H9 (cell line): Measurements from ENCODE around the gene CCDC82. TPM values are rescaled to one million over a fixed set of nuclear protein-coding genes. Genes with fewer than 3 reads are reported as not detected.

ENCODE experiments used
- DNase-seq: peaks from one replicate; pipeline ENCODE4 v3.0.0-alpha.2; 2017
- H2AFZ ChIP-seq: one replicate; pipeline ENCODE4 v1.6.1; 2013; ENCODE audit warnings: mild to moderate bottlenecking, low read length, control low read depth, moderate library complexity
- H2AK5ac ChIP-seq: 2 replicates; pipeline ENCODE4 v1.6.1; 2013; ENCODE audit warnings: low read length, control low read depth, mixed read lengths; ENCODE audit not compliant: insufficient read length
- H2BK120ac ChIP-seq: one replicate; pipeline ENCODE4 v1.6.1; 2013; ENCODE audit warnings: low read depth, mild to moderate bottlenecking, low read length, control low read depth, inconsistent platforms; ENCODE audit not compliant: poor library complexity, severe bottlenecking
- H2BK12ac ChIP-seq: 2 replicates; pipeline ENCODE4 v1.6.1; 2013; ENCODE audit warnings: low read length, control low read depth, mixed read lengths, low read depth; ENCODE audit not compliant: insufficient read length
- H2BK15ac ChIP-seq: 2 replicates; pipeline ENCODE4 v1.6.1; 2013; ENCODE audit warnings: low read depth, low read length, control low read depth
- H2BK20ac ChIP-seq: one replicate; pipeline ENCODE4 v1.6.1; 2013; ENCODE audit warnings: low read depth, mild to moderate bottlenecking, low read length, control low read depth, inconsistent platforms; ENCODE audit not compliant: poor library complexity, severe bottlenecking
- H2BK5ac ChIP-seq: 2 replicates; pipeline ENCODE4 v1.6.1; 2013; ENCODE audit warnings: low read length, control low read depth, mixed read lengths; ENCODE audit not compliant: insufficient read length
- H3K14ac ChIP-seq: 2 replicates; pipeline ENCODE4 v1.6.1; 2013; ENCODE audit warnings: low read length, control low read depth; ENCODE audit not compliant: insufficient read depth
- H3K18ac ChIP-seq: 2 replicates; pipeline ENCODE4 v1.6.1; 2013; ENCODE audit warnings: low read depth, mild to moderate bottlenecking, mixed read lengths, low read length, control low read depth; ENCODE audit not compliant: insufficient read length
- H3K23ac ChIP-seq: 2 replicates; pipeline ENCODE4 v1.6.1; 2013; ENCODE audit warnings: low read length, control low read depth, mixed read lengths, low read depth; ENCODE audit not compliant: insufficient read length
- H3K23me2 ChIP-seq: 2 replicates; pipeline ENCODE4 v1.6.1; 2013; ENCODE audit warnings: low read depth, mild to moderate bottlenecking, mixed read lengths, low read length, control low read depth; ENCODE audit not compliant: insufficient read length, poor library complexity, severe bottlenecking
- H3K27ac ChIP-seq: 2 replicates; pipeline ENCODE4 v1.5.1; 2013; ENCODE audit warnings: low read length, control low read depth, mixed read lengths, low read depth; ENCODE audit not compliant: insufficient read length
- H3K27me3 ChIP-seq: 2 replicates; pipeline ENCODE4 v1.6.1; 2013; ENCODE audit warnings: low read length, control low read depth, inconsistent platforms; ENCODE audit not compliant: insufficient read depth
- H3K4ac ChIP-seq: 2 replicates; pipeline ENCODE4 v1.6.1; 2013; ENCODE audit warnings: low read depth, mild to moderate bottlenecking, control low read depth, inconsistent platforms, low read length, moderate library complexity
- H3K4me1 ChIP-seq: 2 replicates; pipeline ENCODE4 v1.6.1; 2013; ENCODE audit warnings: low read length, control low read depth, inconsistent platforms; ENCODE audit not compliant: insufficient read depth
- H3K4me2 ChIP-seq: 2 replicates; pipeline ENCODE4 v1.6.1; 2013; ENCODE audit warnings: low read length, control low read depth, mixed read lengths; ENCODE audit not compliant: insufficient read length, insufficient read depth
- H3K56ac ChIP-seq: 2 replicates; pipeline ENCODE4 v1.6.1; 2013; ENCODE audit warnings: low read depth, mild to moderate bottlenecking, mixed read lengths, low read length, control low read depth; ENCODE audit not compliant: insufficient read length
- H3K79me1 ChIP-seq: 2 replicates; pipeline ENCODE4 v1.6.1; 2013; ENCODE audit warnings: low read depth, mild to moderate bottlenecking, moderate library complexity, low read length, control low read depth, inconsistent platforms; ENCODE audit not compliant: insufficient read depth, poor library complexity, severe bottlenecking
- H3K79me2 ChIP-seq: 2 replicates; pipeline ENCODE4 v1.6.1; 2013; ENCODE audit warnings: low read length, control low read depth, inconsistent platforms; ENCODE audit not compliant: insufficient read depth
- H3K9ac ChIP-seq: 2 replicates; pipeline ENCODE4 v1.6.1; 2013; ENCODE audit warnings: low read length, control low read depth, mixed read lengths; ENCODE audit not compliant: insufficient read length; ENCODE audit errors: extremely low read depth
- H3K9me3 ChIP-seq: one replicate; pipeline ENCODE4 v1.6.1; 2013; ENCODE audit warnings: low read depth, low read length, inconsistent platforms; ENCODE audit not compliant: control insufficient read depth
- H3T11ph ChIP-seq: one replicate; pipeline ENCODE4 v1.6.1; 2013; ENCODE audit warnings: mild to moderate bottlenecking, low read length, control low read depth, inconsistent platforms
- H4K20me1 ChIP-seq: one replicate; pipeline ENCODE4 v1.6.1; 2013; ENCODE audit not compliant: control insufficient read depth, insufficient read length, insufficient read depth
- H4K5ac ChIP-seq: 2 replicates; pipeline ENCODE4 v1.6.1; 2013; ENCODE audit warnings: low read depth, mild to moderate bottlenecking, mixed read lengths, low read length, control low read depth; ENCODE audit not compliant: insufficient read length
- H4K8ac ChIP-seq: replicated peaks from 2 replicates; pipeline ENCODE4 v1.6.1; 2013; ENCODE audit warnings: low read length, control low read depth, mixed read lengths, low read depth; ENCODE audit not compliant: insufficient read length
- H4K91ac ChIP-seq: 2 replicates; pipeline ENCODE4 v1.6.1; 2013; ENCODE audit warnings: low read depth, mild to moderate bottlenecking, moderate library complexity, mixed read lengths, low read length, control low read depth; ENCODE audit not compliant: insufficient read length
- H3K27ac Mint-ChIP-seq, 3 experiments: 2 replicates in 2 of 3; 3 replicates in 1 of 3; pipeline ENCODE4 v1.8.0; 2020 to 2021; ENCODE audit warnings: mixed read lengths in 3 of 3, mild to moderate bottlenecking in 1 of 3, moderate library complexity in 1 of 3
- H3K27me3 Mint-ChIP-seq: 2 replicates; pipeline ENCODE4 v1.8.0; 2021; ENCODE audit warnings: low read depth, mild to moderate bottlenecking, moderate library complexity, mixed read lengths
- H3K36me3 Mint-ChIP-seq, 3 experiments: 2 replicates in 2 of 3; 3 replicates in 1 of 3; pipeline ENCODE4 v1.8.0; 2020 to 2021; ENCODE audit warnings: low read depth in 3 of 3, mixed read lengths in 3 of 3; ENCODE audit not compliant: insufficient read depth in 1 of 3
- H3K4me1 Mint-ChIP-seq, 2 experiments: 2 replicates each; pipeline ENCODE4 v1.8.0; 2020; ENCODE audit warnings: mixed read lengths in 2 of 2
- H3K4me3 Mint-ChIP-seq, 2 experiments: 2 replicates in 1 of 2; 3 replicates in 1 of 2; pipeline ENCODE4 v1.8.0; 2020 to 2021; ENCODE audit warnings: mild to moderate bottlenecking in 2 of 2, mixed read lengths in 2 of 2, moderate library complexity in 1 of 2
- H3K9me3 Mint-ChIP-seq, 2 experiments: 2 replicates in 1 of 2; 3 replicates in 1 of 2; pipeline ENCODE4 v1.8.0; 2020; ENCODE audit warnings: mild to moderate bottlenecking in 2 of 2, mixed read lengths in 2 of 2, moderate library complexity in 1 of 2
- total RNA-seq: library from RNA; stranded (reverse); gene quantifications from 2 replicates; pipeline ENCODE4 v1.2.1, GENCODE V29; 2021
- TF ChIP-seq, protein P1 (sequence below): fragments of 200-600 bp; sonication (generic); conservative IDR thresholded peaks from 3 replicates; pipeline ENCODE4 v1.8.0; 2021; ENCODE audit warnings: antibody characterized with exemption, mild to moderate bottlenecking

Gene CCDC82
- total RNA-seq, 1 experiment from 2014 or later = 17.4 TPM

DNA sequence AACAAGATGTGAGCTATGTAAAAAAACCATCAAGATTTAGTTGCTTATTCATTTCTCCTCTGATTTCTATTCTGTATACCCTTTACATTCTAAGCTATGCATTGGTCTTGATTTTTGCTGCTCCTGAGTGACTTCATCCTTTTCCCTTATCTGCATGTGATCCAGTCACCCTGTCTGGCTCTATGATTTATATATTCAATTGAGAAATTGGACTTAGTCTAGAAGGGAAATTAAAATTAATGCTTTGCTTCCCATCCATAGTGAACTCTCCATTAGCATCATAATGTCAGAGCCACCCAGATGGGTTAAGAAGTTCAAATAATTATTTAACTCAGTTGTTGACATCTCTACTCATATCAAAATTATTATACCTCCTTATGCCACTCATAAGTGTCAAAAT lies 5.1 kb upstream of the CCDC82 start:
- Mint-ChIP-seq H3K27me3 (no peaks in the 10 kb centered on the region), H3K4me1 (peaks cover 6 to 8% of the 10 kb centered on the region in 2 experiments; a peak in 3 of 4 replicates), H3K4me3 (no peak overlapping the region), H3K27ac (no peak overlapping the region), H3K36me3 (peaks cover 16 to 28% (median 18%) of the 10 kb centered on the region in 3 experiments; a peak in 6 of 7 replicates), H3K9me3 (peaks cover 17% of the 10 kb centered on the region in 2 experiments)
- Histone ChIP-seq H3K27me3 (no peaks in the 10 kb centered on the region), H3K4me2 (no peak overlapping the region), H4K20me1 (no peaks in the 10 kb centered on the region), H4K5ac (no peak overlapping the region), H3K14ac (no peak overlapping the region), H4K91ac (no peak overlapping the region), H3K4me1 (no peaks in the 10 kb centered on the region; the same call in 1 of the 2 replicates), H3K79me1 (no peaks in the 10 kb centered on the region), H3K27ac (no peak overlapping the region), H3K56ac (no peak overlapping the region), H3T11ph (no peak overlapping the region), H2BK15ac (no peak overlapping the region), H3K9me3 (no peaks in the 10 kb centered on the region), H2AFZ (no peak overlapping the region), H3K23me2 (no peaks in the 10 kb centered on the region), H2BK20ac (no peak overlapping the region), H3K23ac (no peak overlapping the region), H3K4ac (no peak overlapping the region), H3K79me2 (no peaks in the 10 kb centered on the region), H2BK12ac (no peak overlapping the region), H2AK5ac (no peak overlapping the region), H3K18ac (no peak overlapping the region), H4K8ac (no peak overlapping the region), H2BK120ac (no peak overlapping the region), H2BK5ac (no peak overlapping the region), H3K9ac (no peak overlapping the region)
- TF ChIP-seq, protein P1, sequence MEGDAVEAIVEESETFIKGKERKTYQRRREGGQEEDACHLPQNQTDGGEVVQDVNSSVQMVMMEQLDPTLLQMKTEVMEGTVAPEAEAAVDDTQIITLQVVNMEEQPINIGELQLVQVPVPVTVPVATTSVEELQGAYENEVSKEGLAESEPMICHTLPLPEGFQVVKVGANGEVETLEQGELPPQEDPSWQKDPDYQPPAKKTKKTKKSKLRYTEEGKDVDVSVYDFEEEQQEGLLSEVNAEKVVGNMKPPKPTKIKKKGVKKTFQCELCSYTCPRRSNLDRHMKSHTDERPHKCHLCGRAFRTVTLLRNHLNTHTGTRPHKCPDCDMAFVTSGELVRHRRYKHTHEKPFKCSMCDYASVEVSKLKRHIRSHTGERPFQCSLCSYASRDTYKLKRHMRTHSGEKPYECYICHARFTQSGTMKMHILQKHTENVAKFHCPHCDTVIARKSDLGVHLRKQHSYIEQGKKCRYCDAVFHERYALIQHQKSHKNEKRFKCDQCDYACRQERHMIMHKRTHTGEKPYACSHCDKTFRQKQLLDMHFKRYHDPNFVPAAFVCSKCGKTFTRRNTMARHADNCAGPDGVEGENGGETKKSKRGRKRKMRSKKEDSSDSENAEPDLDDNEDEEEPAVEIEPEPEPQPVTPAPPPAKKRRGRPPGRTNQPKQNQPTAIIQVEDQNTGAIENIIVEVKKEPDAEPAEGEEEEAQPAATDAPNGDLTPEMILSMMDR = no peak
- no peak for DNase-seq
